Suprapubic skin (tissue), 4 donors: Measurements from ENCODE around the gene ZNF646. TPM values are rescaled to one million over a fixed set of nuclear protein-coding genes. Genes with fewer than 3 reads are reported as not detected.

Experiments used
- DNase-seq, 2 donors: peaks; one replicate each; pipeline ENCODE4 v3.0.0-alpha.2; 2019; ENCODE audit warnings: low spot score in 2 of 2
- H3K27ac ChIP-seq: fragments of 200-600 bp; sonication (generic); one replicate; pipeline ENCODE4 v1.5.1; 2019
- H3K27me3 ChIP-seq: fragments of 200-600 bp; sonication (generic); one replicate; pipeline ENCODE4 v1.5.1; 2019
- H3K36me3 ChIP-seq: fragments of 200-600 bp; sonication (generic); one replicate; pipeline ENCODE4 v1.5.1; 2019
- H3K4me1 ChIP-seq: fragments of 200-600 bp; sonication (generic); one replicate; pipeline ENCODE4 v1.5.1; 2019
- H3K4me3 ChIP-seq: fragments of 200-600 bp; sonication (generic); one replicate; pipeline ENCODE4 v1.5.1; 2019; ENCODE audit warnings: mild to moderate bottlenecking
- H3K9me3 ChIP-seq: fragments of 200-600 bp; sonication (generic); one replicate; pipeline ENCODE4 v1.5.1; 2019
- CTCF ChIP-seq, 2 donors: fragments of 200-600 bp in 1 of 2; fragments of 450-650 bp in 1 of 2; sonication (generic) in 1 of 2; IDR thresholded peaks; one replicate each; pipeline ENCODE4 v1.5.1; 2016 to 2019; ENCODE audit warnings: antibody characterized with exemption in 2 of 2, mild to moderate bottlenecking in 1 of 2, moderate library complexity in 1 of 2
- EP300 ChIP-seq: sonication (generic); formaldehyde crosslinking; IDR thresholded peaks from one replicate; pipeline ENCODE4 v1.6.1; 2017; ENCODE audit warnings: antibody characterized with exemption
- POLR2A ChIP-seq, 2 donors: fragments of 450-650 bp; IDR thresholded peaks; one replicate each; pipeline ENCODE4 v1.6.1; 2017; ENCODE audit warnings: antibody characterized with exemption in 2 of 2, mild to moderate bottlenecking in 2 of 2, moderate library complexity in 2 of 2
- POLR2AphosphoS5 ChIP-seq, 3 donors: sonication (generic); formaldehyde crosslinking; IDR thresholded peaks; one replicate each; pipeline ENCODE4 v1.6.1; 2017; ENCODE audit warnings: antibody characterized with exemption in 3 of 3
- WGBS: methylation state at CpG from one replicate; pipeline ENCODE4 v1.1.5; 2018; 5-methylcytosine and 5-hydroxymethylcytosine counted together
- total RNA-seq, 4 donors: library from RNA; depleted of rRNA; stranded (reverse); fragments of >200 nt; gene quantifications; one replicate each; pipeline ENCODE4 v1.1.0, GENCODE V29; 2016

Gene ZNF646
- total RNA-seq, 4 donors from 2014 or later, result 19.2 to 31.7 (median 26.8) TPM

GRCh38 chr16:31078597-31079341 is 4.5 kb downstream of the ZNF646 start:
- no peak for DNase-seq
- peaks cover 39% of the 10 kb centered on the region for H3K4me1 ChIP-seq
- H3K27ac ChIP-seq, result no peak overlapping the region
- no peak overlapping the region for H3K4me3 ChIP-seq
- 94% methylated on average over 8 of the region's 15 CpGs for WGBS
- H3K27me3 ChIP-seq, result no peaks in the 10 kb centered on the region
- no peaks in the 10 kb centered on the region for H3K9me3 ChIP-seq
- H3K36me3 ChIP-seq, result peaks cover 68% of the 10 kb centered on the region
- TF ChIP-seq EP300 (no peak), CTCF (IDR thresholded peaks at IDR 0.05) (no peak), POLR2A (IDR thresholded peaks at IDR 0.05) (no peak), POLR2AphosphoS5 (IDR thresholded peaks at IDR 0.05) (no peak)

- peaks cover 39% of the 10 kb centered on the region for H3K4me1 ChIP-seq
- peaks cover 75% of the 10 kb centered on the region for H3K36me3 ChIP-seq
- 75% methylated on average over 7 of the region's 13 CpGs for WGBS
- DNase-seq, result no peak
- TF ChIP-seq EP300 (no peak), CTCF (IDR thresholded peaks at IDR 0.05) (no peak), POLR2AphosphoS5 (IDR thresholded peaks at IDR 0.05) (no peak), POLR2A (IDR thresholded peaks at IDR 0.05) (no peak)
- no peak overlapping the region for H3K27ac ChIP-seq
- H3K4me3 ChIP-seq, result no peak overlapping the region
- no peaks in the 10 kb centered on the region for H3K27me3 ChIP-seq
- no peaks in the 10 kb centered on the region for H3K9me3 ChIP-seq
Observed at GRCh38 chr16:31079342-31079944, 5.2 kb downstream of the ZNF646 start.

- Histone ChIP-seq H3K9me3 (no peaks in the 10 kb centered on the region), H3K4me1 (peaks cover 34% of the 10 kb centered on the region), H3K27me3 (no peaks in the 10 kb centered on the region), H3K27ac (no peak overlapping the region), H3K4me3 (no peak overlapping the region), H3K36me3 (peaks cover 82% of the 10 kb centered on the region)
- 91% methylated on average over 25 of the region's 40 CpGs for WGBS
- TF ChIP-seq CTCF (IDR thresholded peaks at IDR 0.05), result no peak
- no peak for TF ChIP-seq EP300
- no peak for TF ChIP-seq POLR2A (IDR thresholded peaks at IDR 0.05)
- TF ChIP-seq POLR2AphosphoS5 (IDR thresholded peaks at IDR 0.05), result no peak
- DNase-seq, result no peak
Observed at GRCh38 chr16:31080035-31080629, 5.9 kb downstream of the ZNF646 start.

- 97% methylated on average over 10 of the region's 13 CpGs for WGBS
- Histone ChIP-seq H3K4me3 (no peak overlapping the region), H3K36me3 (peaks cover 86% of the 10 kb centered on the region), H3K27me3 (no peaks in the 10 kb centered on the region), H3K4me1 (peaks cover 31% of the 10 kb centered on the region), H3K27ac (no peak overlapping the region), H3K9me3 (no peaks in the 10 kb centered on the region)
- TF ChIP-seq POLR2A (IDR thresholded peaks at IDR 0.05) (no peak), CTCF (IDR thresholded peaks at IDR 0.05) (no peak), POLR2AphosphoS5 (IDR thresholded peaks at IDR 0.05) (no peak), EP300 (no peak)
- DNase-seq, result no peak
Observed at GRCh38 chr16:31080756-31081419, 6.7 kb downstream of the ZNF646 start.
